Midbrain (tissue), 1 donor: ENCODE results near the gene DKK2.

Experiments used
- DNase-seq: peaks from one replicate; lab custom pipeline; 2025; lab: John Stamatoyannopoulos, UW

The DKK2 gene

DNA sequence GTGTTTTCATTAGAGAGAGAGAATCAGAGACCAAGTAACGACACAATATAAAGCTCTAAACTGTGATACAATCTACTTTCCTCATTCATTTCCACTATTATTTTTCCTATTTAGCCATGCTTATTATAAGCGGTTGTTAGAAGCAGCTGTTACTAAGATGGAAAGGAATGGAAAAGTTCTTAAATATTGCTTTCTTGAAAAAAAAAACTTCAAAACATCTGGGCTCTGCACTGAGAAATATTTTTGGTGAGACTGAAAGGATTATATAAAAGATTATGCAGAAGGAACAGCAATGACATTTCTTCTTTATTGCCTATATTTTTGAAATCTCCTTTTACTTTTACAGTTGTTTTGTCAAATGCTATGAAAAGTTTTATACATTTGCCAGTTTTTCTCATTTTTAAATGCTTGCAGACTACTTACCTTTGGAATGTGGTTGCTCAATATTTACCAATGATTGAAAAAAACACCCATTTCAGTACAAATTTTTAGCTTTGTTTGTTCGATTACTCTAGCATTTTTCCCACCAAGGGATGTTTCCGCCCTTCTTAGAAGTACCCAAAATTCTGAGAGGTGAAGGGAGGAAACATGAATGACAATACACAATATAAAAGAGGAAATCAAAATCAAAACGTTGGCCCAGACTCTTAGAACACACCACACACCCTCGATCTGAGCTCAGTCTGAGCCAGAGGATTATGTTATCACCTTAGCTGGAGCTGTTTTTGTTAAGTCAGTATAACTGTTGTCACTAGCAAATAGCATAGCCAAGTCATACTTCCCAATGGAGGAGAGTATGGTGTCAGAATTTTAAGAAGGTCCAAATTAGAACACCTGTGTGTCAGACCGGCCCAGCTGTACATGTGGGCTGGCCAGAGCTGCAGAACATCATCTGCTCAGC, 18.4 kb downstream of the DKK2 start:
- DNase-seq = no peak

DNA sequence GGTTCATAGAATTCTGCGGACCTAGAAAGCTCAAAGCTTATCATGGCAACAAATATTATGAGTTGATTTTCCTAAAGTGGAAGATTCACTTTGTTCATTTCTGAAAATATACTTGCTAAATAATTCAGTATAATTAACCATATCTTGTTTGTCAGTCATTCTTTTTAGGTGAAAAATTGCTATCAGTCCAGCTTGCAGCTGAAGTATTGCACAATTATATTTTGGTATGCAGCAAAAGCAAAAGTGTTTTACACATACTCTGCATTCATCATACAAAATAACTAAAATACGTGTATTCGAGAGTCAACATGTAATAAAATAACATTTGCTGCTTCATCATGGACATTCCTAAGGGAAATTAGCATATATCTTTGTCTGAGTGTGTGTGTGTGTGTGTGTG, 24.8 kb downstream of the DKK2 start:
- no peak for DNase-seq

DNA sequence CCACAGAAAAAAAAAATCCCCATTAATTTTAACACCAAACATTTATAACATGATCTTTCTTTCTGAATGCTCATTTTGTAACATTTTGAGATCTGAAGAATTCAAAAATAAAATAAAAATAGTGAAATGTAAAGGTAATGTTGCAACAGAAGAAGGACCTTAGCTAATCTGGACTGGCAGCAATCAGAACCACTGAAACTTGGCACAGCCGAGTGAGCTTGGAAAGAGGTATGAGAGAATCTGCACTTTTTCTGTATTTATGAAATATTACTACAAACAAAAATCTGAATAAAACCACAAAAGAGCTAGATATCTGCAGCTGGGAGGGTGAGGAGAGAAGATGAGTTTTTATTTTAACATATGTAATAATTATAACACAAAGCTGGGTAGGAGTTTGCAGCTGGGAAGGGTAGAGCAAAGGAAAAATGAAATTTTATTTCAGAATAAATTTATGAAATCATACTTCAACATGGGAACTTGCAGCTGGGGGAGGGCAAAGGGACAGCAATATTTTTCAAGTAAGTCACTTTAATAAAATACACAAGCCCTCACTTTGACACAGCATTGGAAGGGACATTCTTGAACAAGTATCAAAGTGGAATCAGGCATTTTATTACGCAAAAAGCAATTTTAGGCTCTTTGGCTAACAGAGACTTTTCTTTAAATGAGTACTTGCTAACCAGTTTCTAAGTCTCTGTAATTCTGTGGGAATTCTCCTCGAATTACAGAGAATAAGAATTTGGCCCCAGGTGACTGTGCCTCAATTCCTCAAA, 26.7 kb downstream of the DKK2 start:
- DNase-seq = no peak

DNA sequence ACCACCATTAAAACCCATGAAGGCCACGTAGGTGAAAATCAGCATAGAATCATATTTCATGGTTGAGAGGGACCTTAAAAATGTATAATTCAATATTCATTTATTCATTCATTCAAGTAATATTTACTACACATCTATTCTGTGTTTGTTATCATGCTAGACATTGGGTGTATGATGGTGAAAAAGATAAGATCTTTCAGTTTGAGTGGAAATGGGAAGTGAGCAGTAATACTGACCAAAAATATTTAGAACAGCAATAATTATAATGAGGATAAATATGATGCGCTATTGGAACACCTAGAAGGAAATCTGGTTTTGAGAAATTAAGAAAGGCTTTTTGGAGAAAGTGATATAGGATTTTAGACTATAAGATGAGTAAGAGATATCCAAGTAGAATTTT, 28.0 kb downstream of the DKK2 start:
- no peak for DNase-seq

DNA sequence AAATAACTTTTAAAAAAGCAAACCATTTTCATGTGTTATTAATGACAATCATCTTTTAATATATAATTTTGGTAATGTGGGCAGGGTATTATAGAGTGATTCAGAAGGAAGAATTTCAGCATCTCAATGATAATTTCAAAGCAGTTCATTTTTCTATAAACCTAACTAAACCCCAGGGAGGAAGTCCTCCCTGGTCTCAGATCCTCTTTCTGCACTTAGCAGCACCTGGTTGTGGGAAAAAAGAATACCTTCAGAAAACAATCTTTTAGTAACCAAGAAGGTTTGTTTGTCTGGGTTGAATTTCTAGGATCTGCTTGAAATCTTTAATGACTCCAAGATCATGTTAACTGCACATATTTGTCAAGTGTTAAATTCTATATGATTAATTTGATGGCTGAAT, 29.9 kb downstream of the DKK2 start:
- no peak for DNase-seq

DNA sequence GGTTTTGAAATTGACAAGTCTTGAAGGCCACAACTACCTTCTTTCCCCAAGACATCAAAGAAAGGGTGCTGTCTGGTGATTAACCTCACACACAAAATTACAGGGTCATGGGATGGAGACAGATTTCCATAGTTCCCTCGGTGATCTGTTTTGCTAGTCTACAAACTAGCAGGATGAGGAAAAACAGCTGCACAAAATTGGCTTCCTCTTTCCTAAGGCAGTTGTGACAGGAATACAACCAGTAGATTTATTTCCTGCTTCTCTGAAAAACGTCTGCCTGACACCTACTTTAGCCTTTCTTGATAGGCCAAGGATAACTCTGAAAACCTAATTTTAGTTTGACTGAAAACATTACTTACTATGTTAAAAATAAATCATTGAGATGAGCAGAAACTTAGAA, 39.6 kb downstream of the DKK2 start:
- DNase-seq = no peak

DNA sequence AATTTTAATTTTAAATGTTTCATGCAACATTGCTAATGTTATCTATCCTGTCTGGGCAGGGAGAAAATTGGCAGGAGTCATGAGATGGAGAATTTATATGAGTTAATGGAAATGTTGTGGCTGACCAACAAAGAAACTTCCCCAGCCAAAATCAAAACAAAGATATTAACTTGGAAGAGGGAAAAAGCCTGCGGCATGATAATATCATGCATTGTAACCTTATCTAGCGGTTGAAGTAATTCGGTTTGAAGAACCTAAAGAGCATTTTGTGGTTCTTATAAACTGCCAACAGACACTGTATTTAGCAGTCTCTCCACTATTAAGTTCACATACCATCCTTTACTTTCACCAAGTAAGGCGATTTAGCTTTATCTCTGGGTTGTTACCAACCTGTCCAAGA, 42.3 kb downstream of the DKK2 start:
- no peak for DNase-seq

DNA sequence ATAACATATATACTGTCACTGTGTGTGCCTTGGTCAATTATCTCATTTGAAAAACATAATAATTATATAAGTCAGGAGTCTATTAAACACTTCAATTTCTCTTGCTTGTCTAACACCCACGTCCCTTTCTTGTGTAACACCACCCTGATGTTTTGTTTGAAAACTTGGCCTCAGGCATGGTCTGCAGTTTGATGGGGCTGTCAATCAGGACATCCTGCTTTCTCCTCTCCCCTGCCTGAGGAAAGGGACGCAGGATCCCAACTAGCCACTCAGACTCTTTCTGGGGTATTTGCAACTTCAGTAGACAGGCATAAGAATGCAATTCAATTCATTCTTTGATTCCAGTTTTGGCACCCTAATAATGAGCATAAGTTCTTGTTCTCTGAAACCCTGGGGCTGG, 48.8 kb downstream of the DKK2 start:
- DNase-seq = no peak

DNA sequence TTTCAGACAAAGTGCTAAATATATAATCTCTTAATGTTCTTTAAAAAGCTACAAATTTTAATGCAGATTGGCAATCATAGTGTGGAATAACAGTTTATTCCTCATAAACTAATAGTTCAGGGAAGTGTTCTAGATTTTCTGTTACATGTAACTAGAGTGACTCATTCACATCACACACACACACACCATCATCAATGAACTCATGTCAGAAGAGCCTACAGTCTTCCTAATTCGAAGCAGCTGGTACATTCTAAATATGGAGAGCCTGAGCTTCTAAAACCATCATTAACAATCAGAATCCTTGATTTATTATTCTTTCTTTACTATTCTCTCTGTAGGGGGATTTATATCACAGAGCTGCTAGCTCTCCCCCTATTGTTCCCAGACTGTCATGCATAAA, 49.6 kb downstream of the DKK2 start:
- no peak for DNase-seq

DNA sequence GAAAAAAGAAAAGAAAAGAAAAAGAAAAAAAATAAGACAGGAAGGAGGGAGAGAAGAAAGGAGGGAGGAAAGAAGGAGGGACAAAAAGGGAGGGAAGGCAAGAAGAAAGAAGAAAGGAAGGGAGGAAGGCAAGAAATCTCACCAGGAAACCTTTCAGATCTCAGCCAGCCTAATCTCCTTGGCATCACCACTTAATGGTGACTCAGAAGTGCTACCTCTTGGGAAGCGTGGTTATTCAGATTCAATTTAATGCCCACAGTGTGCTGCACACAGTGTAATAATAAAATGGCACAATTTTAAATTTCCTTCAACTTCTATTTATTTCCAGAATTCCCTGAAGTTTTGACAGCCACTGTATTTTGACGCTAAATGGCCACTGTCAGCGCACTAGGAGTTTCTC, 50.3 kb downstream of the DKK2 start:
- DNase-seq = no peak

DNA sequence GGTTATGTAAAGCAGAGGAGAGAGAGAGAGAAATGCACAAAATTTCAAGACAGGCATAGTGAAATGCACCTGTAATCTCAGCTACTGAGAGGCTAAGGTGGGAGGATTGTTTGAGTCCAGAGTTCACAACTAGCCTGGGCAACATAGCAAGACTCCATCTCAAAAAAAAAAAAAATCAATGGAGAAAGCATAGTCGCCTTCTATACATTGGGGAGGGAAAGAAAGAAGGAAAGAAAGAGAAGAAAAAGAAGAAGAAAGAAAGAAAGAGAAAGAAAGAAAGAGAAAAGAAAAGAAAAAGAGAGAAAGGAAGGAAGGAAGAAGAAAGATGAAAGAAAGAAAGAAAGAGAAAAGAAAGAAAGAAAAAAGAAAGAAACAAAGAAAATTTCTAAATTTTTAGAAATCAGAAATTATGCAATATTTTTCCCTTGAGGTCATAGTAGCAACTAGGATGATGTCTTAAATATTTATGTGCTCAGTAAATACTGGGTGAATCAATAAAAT, 53.4 kb downstream of the DKK2 start:
- no peak for DNase-seq

DNA sequence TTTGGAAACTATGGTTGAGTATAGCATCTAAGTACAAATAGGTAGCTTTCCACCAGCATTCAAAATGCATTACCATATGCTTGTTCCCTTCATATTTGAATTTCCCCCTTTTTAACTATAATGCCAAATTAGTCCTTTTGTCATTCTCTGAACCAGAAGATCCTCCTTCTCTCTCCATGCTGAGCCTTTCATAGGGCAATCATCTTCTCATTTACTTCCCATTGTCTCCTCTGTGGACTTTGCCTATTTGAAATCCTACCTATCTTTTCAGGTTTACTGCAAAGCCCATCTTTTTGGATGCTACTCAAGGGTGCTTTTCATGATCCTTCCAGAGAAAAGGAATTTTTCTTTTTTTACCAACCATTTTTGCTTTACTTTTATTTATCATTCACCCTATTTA, 54.7 kb downstream of the DKK2 start:
- DNase-seq = no peak

DNA sequence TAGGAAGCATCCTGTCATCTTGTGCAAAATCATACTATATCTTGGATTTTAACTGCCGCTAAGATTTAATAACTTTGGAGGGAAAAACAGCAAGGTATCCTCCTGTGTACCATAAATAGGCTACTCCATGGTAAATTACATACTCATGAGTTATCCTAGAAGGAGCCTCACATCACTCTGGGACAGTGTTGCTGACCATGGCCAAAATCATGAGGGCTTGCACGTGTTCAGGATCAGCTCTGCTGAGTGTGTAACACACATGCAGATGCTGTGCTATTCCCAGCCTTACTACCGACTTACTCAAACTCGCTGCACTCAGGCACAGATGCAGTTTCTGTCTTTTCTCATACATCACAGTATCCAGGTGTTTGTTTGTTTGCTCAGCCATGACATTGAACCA, 56.6 kb downstream of the DKK2 start:
- DNase-seq = no peak

DNA sequence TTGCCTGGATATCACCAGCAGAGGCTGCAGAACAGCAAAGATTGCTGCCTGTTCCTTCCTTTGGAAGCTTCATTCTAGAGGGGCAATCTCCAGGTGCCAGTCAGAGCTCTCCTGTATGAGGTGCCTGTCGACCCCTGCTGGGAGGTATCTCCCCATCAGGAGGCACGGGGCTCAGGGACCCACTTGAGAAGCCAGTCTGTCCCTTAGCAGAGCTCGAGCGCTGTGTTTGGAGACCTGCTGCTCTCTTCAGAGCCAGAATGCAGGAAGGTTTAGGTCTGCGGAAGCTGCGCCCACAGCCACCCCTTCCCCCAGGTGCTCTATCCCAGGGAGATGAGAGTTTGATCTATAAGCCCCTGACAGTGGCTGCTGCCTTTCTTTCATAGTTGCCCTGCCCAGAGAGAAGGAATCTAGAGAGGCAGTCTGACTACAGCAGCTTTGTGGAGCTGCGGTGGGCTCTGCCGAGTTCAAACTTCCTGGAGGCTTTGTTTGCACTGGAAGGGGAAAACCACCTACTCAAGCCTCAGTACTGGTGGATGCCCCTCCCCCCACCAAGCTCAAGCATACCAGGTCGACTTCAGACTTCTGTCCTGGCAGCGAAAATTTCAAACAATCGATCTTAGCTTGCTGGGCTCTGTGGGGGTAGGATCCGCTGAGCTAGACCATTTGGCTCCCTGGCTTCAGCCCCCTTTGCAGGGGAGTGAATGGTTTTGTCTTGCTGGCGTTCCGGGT, 57.9 kb downstream of the DKK2 start:
- no peak for DNase-seq

DNA sequence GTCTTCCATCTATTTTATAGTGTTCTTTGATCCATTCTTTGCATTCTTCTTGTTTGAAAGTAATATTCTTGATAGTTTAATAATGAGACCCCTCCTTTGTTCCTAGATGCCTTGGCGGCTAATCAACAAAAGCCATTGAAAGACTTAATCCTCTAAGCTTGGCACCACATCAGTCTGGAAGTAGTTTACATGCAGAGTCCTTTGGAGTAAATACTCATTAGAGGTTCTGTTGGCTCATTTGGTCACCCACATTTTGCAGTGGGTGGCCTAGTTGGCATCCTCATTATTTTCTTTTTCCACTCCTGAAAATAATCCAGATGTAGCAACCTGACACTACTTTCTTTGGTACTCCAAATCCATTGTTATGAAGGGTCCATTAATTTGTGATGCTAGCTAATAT, 64.5 kb downstream of the DKK2 start:
- DNase-seq = peak; percentile 10

DNA sequence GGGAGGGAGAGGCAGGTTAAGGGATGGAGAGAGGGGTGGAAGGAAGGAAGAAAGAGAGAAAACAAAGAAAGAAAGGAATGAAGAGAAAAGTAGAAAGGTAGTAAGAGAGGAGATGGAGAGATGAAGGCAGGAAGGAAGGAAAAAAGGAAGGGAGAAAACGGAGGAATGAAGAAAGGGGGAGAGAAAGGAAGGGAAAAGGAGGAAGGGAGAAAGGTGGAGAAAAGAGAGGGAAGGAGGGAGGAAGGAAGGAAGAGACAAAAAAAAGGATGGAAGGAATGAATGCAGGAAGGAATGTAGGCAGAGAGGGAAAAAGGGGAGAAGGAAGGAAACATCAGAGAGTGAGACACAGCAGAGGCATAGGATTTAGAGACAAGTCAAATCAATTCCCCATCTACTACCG, 68.2 kb downstream of the DKK2 start:
- no peak for DNase-seq

DNA sequence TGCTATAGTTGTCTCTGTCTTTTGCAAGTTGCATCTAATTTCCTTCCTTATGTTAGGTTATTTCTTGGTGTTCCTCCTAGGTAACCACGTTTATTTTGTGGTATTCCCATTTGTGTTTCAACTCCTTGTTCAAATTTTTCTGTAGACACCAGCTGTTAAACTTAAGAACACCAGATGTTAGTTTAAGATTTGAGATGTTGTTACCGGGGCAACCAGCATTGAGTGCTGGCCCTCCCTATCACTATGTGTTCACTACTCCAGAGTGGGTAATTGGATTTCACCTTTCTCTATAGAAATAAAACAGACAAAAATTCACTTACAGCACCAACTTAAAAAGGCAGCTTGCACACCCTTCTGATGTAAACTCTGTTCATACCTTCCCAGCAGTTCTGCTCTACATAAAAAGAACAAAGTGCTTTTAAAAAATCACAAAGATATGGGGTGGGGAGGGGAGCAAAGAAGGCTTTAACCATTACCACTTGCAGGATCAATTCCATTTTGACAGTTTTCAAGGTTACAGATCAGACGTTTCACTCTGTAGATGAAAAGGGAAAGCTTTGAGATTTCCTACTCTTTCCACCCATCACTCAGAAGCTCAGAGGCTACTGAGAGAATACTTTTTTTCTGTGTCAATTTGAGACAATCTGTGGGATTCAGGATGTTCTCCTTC, 82.9 kb downstream of the DKK2 start:
- DNase-seq = peak; percentile 1

DNA sequence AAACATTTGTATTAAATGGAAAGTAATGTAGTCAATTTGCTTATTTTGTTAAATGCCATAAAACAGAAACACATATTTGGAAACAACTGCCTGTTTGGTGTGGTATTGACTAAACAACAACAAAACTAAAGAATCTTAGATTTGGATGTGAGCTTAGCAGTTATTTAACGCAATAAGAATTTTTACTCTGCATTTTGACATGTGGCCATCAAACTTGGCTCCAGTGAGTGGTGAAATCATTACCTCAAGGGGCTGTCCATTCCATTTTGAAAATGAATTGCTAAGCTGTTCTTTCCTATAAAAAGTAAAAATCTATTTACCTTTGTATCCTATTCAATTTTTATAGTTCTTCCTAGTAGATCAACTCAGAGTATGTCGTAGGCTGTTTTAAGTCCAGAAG, 84.2 kb downstream of the DKK2 start:
- no peak for DNase-seq

DNA sequence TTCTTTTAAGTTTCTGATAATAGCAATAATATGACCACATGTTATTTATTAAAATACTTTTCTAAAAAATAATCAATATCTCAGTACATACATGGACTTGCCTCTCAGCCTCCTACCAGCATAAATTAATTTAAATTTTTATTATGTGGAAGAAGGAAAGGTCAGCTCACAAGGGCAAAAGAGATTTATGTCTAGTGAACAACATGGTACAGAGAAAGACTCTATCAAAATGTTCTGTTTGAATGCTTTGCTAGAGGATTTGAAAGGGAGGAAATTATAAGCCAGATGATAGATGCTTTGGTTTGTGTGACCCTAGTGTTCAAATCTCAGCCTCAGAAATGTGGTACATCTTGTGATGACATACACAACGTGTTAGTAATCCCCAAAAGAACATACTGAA, 94.3 kb downstream of the DKK2 start:
- DNase-seq = no peak

DNA sequence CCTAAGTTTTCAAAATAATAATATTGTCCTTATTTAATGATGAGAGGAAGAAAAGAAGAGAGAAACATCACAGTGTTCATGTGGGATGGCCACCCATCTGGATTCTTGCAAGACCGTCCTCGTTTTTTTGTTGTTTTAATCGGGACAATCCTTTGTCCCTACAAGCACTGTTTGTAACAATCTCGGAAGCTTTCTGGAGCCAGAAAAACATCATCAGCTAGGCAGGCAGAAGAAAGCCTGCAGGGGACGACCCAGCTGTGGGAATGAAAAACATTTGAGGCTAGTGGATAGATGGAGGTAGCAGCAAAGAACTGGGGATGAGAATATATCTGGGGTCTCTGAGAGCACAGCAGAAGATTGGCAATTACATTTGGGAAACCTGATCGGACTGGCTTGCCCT, 105.6 kb downstream of the DKK2 start:
- DNase-seq = no peak

DNA sequence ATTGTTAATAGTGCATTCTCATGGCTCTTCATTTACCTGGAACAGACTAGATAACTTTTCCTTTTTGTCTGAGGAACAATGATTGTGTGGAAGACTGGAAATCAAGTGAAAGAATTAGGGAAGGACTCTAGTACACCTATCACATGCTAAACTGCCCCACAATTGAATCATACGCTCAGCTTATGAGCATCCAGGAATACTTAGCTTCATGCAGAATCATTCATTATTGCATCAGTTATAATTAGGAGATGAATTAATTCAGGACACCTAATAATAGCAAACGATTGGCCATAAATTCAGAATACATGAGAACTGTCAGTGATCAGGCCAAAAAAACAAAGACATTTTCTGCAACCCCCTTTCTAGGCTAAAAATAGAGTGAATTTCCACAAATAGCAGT, 106.9 kb downstream of the DKK2 start:
- DNase-seq = no peak

DNA sequence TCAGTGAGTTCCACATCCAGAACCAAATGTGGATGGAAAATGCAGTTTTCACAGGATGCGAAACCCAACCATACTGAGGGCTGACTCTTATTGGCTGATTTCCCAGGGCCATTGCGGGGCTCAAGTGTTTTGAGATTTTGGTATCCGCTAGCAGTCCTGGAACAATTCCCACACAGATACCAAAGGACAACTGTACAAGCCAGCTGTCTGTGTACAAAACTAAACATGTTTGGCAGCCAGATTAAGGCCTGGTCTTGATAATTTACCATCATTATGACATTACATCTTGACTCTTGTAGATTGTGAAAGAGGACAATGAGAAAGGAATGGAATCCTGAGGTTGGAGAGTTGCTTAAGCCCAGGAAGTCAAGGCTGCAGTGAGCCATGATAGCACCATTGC, 121.9 kb downstream of the DKK2 start:
- DNase-seq = no peak
